ENCODE measurements around the gene PPP1R13B.

Gene PPP1R13B

DNA sequence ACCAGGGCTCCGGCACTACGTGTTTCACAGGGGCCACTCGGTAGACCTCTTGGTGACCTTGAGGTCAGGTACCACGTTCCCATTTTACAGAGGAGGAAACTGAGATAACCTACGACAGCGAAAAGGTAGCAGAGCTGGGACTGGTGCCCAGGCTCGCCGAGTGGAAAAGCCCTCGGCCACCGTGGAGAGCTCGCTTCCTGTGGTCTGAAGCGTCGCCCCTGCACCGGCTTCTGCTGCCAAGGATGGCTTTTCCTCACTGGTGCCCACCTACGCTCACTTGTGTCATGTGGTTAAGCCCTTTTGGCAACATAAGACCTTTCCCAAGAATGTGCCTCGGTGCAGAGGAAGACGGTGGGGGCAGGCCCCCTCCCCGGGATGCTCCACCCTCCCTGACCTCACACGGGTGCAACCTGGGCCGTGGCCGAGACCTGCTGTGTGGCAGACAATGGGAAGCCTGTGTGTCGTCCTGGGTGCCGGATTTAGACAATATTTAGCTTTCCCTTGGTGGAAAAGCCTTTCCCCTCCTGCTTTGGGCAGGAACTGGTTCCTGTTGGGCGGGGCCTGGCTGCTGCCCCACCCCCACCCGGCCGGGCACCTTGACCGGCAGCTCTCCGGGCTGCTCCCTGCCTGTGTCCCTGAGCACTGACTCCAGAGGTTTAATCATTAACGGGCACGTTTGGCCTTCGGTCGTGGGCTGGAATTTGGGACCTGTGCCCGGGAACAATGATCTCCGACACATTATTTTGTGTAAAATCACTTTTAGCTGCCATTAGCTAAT is 32.4 kb upstream of the PPP1R13B start:
- no peak for FAIRE-seq

DNA sequence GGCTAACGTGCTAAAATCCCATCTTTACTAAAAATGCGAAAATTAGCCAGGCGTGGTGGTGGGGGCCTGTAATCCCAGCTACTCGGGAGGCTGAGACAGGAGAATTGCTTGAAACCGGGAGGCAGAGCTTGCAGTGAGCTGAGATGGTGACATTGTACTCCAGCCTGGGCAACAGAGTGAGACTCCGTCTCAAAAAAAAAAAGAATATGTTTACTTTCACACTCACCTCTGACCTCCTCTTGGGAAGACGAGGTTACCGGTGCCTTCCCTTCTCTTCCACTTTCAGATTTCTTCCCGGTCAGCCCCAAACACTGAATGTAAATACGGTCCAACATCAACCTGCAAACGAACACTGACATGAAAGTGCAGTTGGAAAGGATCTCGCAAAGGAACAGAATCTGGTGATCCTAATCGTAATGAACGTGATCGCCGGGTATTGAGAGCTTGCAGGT is 31.8 kb upstream of the PPP1R13B start:
- no peak for FAIRE-seq

DNA sequence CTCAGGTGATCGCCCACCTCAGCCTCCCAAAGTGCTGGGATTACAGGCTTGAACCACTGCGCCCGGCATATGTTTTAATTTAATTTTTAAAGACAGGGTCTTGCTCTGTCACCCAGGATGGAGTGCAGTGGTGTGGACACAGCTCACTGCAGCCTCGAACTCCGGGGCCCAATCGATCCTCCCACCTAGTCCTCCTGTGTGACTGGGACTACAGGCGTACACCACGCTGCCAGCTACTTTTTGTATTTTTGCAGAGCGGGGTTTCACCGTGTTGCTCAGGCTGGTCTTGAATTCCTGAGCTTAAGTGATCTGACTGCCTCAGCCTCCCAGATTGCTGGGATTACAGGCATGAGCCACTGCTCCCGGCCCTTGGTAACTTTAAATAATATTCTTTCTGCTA is 30.8 kb upstream of the PPP1R13B start:
- no peak for FAIRE-seq

DNA sequence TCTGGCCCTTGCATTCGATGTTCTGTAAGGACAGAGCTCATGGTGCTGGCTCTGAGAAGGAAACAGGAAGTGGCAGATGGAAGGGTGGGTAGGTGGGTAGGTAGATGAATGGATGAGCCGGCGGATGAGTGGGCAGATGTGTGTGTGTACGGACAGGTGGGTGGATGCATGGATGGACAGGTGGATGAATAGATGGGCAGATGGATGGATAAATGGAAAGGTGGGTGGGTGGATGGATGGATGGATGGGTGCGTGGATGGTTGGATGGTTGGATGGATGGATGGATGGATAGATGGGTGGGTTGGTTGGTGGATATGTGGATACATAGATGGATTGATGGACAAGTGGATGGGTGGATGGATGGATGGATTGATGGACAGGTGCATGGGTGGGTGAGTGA is 27.6 kb upstream of the PPP1R13B start:
- no peak for FAIRE-seq

DNA sequence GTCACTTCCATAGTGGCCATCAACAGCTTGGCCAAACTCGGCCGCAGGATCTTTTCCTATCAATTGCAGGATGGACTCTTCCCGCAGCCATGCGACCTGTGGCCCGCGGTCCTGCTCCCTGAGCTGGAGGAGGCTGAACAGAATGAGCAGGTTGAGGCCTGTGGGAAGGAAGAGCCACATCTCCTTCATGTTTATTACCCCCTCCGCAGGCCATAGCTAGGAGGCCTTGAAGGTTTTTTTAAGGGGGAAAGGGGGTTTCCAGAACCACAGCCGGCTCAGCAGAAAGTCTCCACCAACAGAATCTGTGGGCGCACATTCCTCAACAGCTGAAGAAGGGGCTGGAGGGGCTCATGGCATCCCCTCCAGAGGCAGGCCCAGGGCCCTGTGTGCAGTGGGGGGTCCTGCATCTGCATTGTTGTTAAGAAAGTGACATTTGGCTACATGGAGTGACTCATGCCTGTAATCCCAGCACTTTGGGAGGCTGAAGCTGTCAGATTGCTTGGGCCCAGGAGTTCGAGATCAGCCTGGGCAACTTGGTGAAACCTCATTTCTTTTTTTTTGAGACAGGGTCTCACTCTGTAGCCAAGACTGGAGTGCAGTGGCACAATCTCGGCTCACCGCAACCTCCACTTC is 25.2 kb upstream of the PPP1R13B start:
- no peak for FAIRE-seq

DNA sequence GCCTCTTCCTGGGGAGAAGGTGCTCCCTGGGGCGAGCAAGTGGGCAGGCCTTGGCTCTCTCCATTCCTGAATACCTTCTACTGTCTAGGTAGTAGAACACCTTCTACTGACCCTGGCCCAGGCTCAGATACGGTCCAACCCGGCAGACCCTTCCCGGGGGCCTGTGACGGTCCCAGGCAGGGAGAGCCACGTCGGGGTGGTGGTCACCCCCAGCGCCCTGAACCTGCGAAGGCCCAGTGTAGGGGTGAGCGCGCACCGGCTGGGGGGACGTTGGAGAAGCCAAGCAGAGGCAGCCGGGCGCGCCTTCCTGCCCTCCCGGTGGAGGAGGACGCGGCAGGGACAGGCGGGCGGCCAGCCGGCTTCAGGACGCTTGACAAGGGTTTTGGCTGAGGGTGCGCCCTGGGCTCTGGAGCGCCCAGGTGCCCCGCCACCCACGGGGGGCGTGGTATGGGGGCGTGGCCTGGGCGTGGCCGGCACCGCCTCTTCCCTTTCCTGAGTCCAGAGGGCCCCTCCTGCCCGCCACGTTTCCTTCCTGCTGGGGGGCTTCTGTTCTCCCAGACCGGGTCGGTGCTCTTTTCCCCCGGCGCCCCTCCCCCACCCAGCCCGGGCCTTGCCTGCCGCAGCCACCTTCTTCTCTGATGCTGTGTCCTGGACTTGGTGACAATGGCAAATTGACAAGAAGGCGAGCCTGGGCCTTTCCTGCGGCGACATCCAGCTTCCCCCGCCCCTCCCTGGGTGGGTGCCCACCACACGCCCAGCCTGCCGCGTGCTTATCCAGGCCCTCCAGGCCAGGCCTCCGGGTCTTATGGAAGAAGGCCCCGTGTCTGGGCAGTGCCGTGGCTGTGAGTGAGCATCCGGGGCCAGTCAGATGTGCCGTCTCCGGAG is 24.5 kb upstream of the PPP1R13B start:
- FAIRE-seq = no peak

DNA sequence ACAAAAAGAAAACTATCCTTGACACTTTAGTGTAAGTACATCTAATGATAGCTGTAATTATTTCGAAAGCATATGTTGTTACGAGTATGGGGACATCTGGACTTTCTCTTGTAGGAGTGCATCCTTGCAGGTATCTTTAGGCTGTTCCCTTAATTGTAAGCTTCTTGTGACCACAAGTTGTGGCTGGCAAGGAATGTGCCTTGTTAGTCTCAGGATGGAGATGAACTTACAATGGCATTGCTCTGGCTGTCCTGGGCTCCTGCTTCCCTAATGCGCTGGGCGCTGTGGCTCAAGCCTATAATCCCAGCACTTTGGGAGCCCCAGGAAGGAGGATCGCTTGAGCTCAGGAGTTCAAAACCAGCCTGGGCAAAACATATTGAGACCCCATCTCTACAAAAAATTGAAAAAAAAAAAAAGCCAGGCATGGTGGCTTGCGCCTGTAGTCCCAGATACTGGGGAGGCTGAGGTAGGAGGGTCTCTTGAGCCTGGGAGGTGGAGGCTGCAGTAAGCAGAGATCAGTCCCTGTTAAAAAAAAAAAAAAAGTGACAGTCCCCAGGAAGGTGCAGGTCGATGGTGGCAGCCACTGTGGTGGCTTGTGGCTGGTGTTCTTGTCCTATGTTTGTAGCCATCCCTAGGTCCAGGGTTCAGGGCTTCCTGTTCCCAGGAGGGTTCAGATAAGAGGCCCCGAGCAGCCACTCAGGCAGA is 23.7 kb upstream of the PPP1R13B start:
- no peak for FAIRE-seq

DNA sequence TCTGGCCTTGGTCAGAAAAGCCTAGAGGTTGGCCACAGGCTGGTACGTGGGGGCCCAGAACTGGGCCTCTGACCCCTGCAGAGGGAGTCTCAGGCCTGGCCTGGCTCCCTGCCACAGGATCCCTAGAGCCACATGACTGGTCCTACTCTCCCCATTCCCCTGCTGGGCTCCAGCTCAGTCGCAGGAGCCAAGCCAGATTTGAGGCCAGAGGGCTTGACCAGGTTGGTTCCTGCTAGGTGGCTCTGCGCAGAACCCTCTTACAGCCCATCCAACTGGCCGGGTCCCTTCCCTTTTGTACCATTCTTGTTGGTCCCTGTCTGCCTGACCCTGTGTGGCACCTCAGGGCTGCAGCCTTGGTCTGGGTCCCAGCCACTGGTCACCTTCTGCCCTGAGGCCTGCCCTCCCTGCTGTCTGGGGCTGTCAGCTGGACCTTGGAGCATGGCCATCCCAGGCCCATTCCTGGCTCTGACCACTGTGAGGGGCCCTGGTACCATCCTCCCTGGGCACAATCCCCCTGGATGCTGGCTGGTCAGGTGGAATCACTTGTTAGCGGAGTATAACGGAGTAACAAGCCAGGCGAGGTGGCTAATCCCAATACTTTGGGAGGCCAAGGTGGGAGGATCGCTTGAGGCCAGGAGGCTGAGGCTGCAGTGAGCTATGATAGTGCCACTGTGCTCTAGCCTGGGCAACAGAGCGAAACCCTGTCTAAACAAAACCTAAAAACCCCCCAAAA is 22.9 kb upstream of the PPP1R13B start:
- no peak for FAIRE-seq

DNA sequence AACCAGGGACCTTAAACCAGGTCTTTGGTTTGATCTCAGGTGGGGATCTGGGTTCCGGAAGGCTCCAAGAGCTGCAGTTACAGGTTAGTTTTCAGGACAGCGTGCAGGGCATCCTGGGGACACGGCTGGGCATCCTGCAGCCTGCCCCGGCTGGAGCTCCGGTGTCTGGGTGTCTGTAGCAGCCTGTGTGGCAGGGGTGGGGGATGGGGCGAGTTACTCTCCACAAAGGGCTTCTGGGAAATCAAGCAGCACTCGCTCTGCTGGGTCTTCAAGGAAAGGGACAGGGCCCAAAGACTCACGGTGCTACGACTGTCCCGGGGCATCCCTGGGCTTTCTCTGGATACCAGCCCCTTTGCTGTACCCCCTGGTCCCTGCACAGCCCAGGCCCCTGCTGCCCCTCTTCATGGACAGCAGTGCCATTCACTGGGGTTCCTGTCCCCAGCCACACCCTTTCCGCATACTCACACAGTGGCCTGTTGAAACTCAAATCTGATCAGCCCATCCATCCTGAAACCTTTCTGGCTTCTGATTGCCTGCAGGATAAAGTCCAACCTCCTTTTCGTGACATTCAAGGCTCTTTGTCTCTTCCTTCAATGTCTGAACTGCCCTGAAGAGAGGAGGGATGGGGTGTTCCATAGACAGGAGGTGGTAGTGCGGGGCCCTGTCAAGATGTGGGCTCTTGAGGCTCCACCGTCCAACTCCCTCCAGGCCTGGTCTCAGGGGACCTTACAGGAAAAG is 22.2 kb upstream of the PPP1R13B start:
- FAIRE-seq = no peak

DNA sequence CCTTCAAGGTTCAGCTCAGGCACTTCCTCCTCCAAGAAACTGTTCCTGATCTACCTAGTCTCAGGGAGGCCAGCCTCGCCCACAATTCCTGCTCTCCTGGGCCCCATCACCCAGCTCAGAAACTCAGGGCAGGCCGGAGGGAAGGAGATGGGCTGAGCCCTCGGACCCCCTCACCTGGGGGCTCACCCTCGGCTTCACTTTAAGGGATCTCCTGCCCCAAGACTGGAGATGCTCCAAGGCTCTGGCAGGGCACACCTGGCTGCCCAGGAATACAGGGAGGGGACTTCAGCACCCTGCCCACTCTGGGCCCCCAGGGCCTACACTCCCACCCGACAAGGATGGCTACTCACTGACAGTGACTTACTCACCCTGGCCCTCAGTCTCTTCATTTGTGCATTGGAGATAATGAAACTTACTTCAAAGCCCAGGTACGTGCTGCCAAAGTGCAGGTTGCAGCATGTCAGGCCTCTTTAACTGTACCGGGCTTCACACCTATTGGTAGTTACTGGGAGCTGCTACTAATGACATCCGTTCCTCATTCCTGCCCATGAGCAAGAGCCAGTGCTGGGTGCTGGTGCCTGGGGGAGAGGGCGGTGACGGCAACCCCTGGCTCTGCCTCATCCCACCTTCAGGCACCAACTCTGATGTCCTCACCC is 21.0 kb upstream of the PPP1R13B start:
- no peak for FAIRE-seq

DNA sequence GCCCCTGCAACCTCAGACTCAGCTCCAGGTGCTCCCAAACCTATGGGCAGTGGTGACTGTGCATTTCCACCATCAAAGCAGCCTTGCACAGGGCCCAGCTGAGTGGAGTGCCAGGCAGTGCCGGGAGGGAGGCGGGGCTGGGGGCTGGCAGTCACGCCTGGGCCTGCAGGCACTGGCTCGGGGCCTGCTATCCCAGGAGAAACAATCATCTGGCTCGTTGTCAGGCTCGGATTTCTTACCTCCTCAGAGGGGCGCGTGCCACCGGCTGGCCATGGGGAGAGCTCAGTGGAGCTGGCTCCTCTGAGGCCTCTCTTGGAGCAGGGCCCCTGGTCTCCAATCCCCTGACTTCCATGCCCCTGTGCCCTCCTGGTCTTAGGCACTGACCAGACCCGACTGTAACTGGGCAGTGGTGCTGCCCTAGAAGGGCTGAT is 20.2 kb upstream of the PPP1R13B start:
- no peak for FAIRE-seq

DNA sequence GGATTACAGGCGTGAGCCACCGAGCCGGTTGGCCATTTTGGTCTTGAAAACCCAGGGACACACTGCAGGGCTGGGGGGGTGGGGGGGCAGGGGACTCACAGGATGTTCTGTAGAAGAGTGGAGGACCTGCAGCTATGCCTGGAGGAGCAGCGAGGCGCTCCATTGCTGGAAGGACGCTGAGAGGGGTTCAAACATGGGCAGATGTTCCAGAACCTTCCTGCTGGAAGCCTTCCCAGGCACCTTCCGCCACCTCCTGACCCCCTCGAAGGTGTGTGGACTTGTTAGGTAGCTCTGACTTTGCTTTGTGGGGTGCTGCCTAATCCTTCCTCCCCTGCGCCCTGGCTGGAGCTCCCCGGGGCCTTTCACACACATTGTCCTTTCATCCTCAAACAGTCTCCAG is 19.6 kb upstream of the PPP1R13B start:
- no peak for FAIRE-seq

DNA sequence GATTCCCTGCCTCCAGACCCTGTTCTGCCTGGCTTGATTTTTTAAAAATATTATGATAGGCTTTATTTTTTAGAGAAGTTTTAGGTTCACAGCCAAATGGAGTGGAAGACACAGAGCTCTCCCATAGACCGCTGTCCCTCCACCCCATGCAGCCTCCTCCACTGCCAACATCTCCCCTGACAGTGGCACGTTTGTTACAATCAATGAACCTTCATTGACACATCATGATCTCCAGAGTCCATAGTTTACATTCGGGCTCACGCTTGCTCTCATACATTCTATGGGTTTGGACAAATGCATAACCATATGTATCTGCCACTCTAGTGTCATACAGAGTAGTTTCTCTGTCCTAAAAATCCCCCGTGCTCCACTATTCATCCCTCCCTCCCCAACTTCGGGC is 15.9 kb upstream of the PPP1R13B start:
- no peak for FAIRE-seq

DNA sequence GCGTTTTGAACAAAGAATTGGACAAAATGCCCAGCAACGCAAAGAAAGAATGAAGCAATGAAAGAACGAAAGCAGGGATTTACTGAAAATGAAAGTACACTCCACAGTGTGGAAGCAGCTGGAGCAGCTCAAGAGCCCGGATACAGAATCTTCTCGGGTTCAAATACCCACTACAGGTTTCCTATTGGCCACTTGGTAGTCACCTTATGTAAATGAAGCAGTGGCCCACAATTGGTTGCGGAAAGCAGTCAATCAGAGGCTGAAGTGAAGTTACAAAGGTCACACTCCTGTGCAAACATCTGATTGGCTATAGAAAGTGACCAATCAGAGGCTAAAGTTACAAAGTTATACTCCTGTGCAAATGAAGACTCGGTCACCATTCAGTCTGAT is 15.0 kb upstream of the PPP1R13B start:
- no peak for FAIRE-seq

DNA sequence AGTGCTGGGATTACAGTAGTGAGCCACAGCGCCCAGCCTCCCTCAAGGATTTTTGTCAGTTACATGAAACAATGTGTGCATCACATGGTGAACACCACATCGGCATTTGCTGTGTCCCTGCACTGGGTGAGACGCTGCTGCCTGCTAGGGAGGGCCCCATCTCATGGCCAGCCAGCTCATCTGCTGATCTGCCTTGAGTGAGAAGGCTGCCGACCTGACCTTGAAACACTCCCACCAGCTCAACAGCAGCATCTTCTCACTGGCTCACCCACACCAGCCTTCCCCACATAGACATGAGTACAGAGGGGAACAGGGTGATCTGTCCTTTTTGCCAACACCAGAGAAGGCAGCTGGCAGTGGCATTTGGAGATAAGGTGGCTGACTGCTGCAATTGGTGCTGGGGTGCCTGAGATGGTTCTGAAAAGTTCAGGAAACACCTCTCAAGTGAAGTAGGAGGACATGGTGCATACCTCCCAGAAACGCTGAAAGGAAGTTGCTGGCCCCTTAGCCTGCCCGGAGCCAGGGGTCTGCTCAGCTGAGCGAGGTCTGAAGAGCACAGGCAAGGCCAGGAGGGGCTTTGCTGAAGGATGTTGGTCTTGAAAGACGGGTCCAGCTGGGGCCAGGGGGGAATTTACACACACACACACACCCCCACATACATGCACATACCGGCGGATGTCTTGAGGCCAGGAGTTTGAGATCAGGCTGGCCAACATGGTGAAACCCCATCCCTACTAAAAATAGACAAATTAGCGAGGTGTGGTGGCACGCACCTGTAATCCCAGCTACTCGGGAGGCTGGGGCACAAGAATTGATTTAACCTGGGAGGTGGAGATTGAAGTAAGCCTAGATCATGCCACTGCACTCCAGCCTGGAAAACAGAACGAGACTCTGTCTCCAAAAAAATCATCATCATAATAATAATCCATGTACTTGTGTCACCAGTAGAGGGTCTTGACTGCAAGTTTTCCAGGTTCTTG is 14.3 kb upstream of the PPP1R13B start:
- FAIRE-seq = no peak

DNA sequence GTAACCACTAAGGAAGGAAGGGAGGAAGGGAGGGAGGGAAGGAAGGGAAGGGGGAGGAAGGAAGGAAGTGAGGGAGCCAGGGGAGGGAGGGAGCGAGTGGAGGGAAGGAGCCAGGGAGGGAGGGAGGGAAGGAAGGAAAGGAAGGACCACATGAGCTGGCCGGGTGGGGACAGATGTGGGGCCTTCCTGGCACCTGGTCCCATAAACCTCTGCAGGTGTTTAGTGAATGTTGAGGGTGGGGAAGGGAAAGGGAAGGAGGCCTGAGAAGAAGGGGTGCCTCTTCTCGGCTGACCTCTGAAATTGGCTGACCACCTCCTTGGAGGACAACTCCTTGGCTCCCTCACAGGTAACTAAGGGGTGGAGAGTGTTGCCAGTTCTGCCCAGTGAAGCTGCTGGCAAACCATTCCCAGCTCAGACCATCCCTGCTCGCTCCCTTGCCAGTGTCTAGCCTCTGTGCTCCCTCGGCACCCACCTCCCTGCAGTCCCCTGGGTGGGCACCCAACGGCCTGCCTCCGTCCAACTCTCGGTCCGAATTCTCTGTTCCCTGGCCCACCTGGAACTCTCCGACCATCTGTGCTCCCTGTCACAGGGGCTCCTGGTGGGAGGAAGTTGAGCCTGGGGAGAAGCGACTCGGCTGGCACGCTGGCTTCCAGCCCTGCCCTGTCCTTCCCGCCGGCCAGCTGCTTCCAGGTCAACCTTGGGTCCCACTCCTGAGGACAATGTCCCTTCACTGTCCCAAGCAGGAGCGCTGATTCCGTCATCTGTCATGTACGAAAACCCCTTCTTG is 12.2 kb upstream of the PPP1R13B start:
- FAIRE-seq = no peak

DNA sequence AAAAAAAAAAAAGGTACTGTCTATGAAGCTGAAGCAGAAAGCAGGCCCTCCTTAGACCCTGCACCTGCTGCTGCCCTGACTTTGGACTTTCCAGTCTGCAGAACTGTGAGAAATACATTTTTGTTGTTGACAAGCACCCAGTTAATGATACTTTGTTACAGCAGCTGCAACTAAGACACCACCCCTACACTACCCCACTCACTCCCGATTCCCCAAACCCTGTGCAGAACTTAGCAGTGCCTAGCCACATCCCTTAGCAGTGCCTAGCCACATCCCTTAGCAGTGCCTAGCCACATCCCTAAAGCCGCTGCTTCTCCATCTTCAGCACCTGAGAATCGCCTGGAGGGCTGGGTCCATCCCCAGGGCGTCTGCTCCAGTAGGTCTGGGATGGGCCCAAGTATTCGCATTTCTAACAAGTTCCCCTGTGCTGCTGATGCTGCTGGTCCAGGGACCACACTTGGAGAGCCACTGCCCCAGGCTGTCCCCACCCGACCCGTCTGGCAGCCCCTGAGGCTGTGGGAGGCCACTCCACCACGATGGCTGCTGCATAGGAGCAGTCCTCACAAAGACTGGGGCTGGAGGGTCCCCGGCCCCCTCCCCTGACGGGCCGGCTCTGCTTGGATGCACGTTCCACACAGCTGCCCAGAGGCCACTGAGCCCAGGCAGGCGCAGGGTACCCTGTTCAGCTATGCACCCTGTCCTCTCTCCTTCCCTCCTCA is 10.8 kb upstream of the PPP1R13B start:
- FAIRE-seq = no peak

DNA sequence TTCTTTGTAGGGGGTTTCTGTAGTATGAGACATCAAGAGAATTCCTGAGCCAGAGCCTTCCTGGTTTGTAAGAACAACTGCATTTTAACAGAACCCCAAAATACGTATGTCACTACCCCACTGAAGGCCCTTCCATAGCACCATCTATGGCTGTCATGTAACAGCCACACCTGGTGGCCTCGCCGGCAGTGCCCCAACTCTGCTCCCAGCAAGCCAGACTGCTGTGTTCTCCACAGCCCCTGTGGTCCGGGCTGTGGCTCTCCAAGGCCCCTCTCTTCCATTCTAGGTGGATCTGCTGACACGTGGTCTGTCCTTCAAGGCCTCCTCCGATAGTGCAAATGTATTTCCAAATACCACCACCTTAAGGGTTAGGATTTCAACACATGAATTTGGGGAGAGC is 9.9 kb upstream of the PPP1R13B start:
- FAIRE-seq = no peak
